Fibroblast of villous mesenchyme (primary cell): Measurements from ENCODE around the gene OBSL1. TPM values are rescaled to one million over a fixed set of nuclear protein-coding genes. Genes with fewer than 3 reads are reported as not detected.

Experiments
- DNase-seq: peaks from one replicate; pipeline ENCODE4 v3.0.0-alpha.2; 2010; ENCODE audit warnings: low read depth
- H3K4me3 ChIP-seq: 2 replicates; pipeline ENCODE4 v1.5.1; 2011; ENCODE audit warnings: low read depth, mild to moderate bottlenecking, low read length
- total RNA-seq: library from RNA; depleted of rRNA; stranded (reverse); fragments of >200 nt; gene quantifications from 2 replicates; pipeline ENCODE4 v1.2.3, GENCODE V29; 2012
- TF ChIP-seq, protein P1 (sequence below): IDR thresholded peaks from 2 replicates; pipeline ENCODE4 v1.5.1; 2012; ENCODE audit warnings: low read depth, mild to moderate bottlenecking, low read length; ENCODE audit not compliant: insufficient read depth

OBSL1 gene
- total RNA-seq, 1 donor: 86.8 TPM

- no peak for DNase-seq
- TF ChIP-seq, protein P1, sequence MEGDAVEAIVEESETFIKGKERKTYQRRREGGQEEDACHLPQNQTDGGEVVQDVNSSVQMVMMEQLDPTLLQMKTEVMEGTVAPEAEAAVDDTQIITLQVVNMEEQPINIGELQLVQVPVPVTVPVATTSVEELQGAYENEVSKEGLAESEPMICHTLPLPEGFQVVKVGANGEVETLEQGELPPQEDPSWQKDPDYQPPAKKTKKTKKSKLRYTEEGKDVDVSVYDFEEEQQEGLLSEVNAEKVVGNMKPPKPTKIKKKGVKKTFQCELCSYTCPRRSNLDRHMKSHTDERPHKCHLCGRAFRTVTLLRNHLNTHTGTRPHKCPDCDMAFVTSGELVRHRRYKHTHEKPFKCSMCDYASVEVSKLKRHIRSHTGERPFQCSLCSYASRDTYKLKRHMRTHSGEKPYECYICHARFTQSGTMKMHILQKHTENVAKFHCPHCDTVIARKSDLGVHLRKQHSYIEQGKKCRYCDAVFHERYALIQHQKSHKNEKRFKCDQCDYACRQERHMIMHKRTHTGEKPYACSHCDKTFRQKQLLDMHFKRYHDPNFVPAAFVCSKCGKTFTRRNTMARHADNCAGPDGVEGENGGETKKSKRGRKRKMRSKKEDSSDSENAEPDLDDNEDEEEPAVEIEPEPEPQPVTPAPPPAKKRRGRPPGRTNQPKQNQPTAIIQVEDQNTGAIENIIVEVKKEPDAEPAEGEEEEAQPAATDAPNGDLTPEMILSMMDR: no peak
- H3K4me3 ChIP-seq: no peak overlapping the region
Observed at GRCh38 chr2:219581346-219581745, 10.0 kb upstream of the OBSL1 start.

DNA sequence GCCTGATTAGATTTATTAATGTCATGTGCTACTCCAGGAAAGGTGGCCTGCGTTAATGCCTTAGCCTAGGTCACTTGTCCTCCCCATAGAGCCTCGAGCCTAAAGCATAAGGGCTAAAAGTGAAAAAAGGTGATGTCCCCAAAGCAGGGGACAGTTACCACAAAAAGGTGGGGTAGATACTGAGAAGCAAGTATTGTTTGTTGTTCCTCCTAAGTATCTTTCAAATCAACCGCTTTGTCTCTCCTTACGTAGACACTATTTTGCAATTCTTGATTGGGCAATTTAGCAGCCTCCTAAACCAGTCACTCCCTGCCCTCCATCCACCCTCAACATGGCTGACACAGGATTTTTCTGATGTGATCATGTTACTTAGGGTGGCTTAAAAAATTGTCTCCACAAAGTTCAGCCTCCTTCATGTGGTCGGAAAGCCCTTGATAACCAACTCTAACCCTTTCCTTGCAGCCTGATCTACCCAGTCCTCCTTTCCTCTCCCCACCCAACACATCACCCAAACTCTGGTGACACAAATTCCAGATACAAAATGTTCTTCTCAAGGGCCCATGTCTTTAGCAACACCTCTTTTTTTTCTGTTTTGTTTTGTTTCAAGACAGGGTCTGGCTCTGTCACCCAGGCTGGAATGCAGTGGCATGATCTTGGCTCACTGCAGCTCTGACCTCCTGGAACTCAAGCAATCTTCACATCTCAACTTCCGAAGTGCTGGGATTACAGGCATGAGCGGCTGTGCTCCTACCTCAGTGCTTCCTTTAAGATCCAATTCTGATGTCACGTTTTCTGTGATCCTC lies 7.7 kb upstream of the OBSL1 start:
- DNase-seq: peak; percentile 86
- no peak overlapping the region for H3K4me3 ChIP-seq
- TF ChIP-seq, protein P1: no peak

DNA sequence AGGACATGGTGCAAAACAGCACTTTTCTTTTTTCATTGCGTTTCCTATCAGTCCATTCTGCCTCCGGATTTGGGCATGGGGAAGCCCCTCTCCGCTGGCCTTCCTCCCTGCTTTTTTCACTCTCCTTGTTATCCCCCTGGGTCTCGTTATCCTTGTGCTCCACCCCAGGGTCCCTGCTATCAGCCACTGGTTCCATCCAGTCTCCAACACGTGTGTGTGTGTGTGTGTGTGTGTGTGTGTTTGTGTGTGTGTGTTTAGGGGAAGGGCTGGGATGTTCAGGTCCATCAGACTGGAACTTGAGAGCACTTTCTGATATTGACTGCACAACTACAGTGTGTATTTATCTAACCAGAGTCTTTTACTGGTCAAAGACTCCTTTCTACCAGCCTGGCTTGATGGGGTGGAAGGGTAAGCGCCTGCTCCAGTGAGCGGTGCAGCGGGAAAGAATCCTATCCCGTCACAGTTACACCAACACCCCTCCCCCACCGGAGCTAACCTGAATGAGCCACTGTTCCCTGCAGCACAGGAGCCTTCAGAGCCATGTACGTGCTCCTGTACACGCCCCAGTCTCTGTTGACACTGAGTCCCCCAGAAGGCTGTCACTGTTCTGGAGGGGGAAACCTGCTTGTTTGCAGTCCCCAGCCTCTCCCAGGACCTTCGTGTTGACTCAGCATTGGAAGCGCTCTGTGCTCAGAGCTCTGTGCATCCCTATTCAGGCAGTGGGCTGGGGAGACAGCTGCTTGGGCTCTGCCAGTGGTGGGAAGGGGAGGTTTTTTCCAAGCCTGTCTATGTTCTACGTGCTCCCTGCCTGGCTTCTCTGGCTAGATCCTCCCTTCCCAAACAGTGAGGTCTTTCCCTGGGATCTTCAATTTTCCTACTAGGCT lies 5.4 kb upstream of the OBSL1 start:
- DNase-seq: no peak

DNA sequence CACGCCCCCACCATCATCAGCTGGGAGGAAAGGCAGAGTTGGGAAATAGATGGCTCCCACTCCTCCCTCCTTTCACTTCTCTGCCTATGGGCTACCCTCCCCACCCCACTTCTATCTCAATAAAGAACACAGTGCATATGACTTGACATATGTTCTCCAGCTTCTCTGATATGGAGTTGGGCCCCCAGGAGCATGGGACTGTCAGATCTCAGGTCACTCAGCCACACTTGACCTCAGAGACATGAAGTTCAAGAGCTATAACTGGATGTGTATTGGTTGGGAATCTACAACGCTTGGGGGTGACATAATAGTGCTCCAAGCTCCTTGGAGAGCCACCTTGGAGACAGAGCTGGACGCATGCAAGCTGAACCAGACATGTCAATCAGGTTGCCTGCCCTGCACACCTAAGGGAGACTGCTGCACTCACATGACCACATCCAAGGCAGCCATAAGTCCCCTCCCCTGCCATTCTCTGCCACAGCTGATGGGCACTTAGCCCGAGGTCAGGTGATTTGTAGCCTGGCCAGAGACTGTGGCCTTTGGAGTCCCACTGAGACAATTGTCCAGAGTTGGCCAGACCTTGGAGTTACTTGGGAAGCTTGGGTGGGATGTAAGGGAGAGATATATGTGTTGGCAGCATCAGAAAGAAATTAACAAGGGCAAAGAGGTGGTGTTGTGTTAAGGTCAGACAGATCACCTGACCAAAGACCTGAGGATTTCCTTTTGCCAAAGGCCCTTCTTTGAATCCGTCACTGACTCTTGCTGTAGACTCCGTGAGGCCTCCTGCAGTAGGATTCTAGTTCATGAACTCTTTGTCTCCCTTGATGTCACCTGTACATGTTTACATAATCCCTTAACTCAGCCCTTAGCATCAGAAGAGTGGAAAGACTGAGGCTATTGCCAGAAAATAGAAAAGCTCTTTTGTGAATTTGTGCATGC lies 4.5 kb upstream of the OBSL1 start:
- TF ChIP-seq, protein P1: no peak
- DNase-seq: no peak
- H3K4me3 ChIP-seq: no peak overlapping the region

More for the DNA sequence above, 5.4 kb upstream of the OBSL1 start:
- TF ChIP-seq, protein P1: no peak
- no peak overlapping the region for H3K4me3 ChIP-seq

GRCh38 chr2:219574484-219575311 lies 3.4 kb upstream of the OBSL1 start:
- DNase-seq: no peak
- TF ChIP-seq, protein P1: no peak
- no peak overlapping the region for H3K4me3 ChIP-seq
